Tibial nerve (tissue), 4 donors: Measurements from ENCODE around the gene PDCD4. TPM values are rescaled to one million over a fixed set of nuclear protein-coding genes. Genes with fewer than 3 reads are reported as not detected.

Experiments used
- DNase-seq, 2 donors: peaks; one replicate each; pipeline ENCODE4 v3.0.0-alpha.2; 2019; ENCODE audit warnings: low spot score in 2 of 2
- H3K27ac ChIP-seq, 4 donors: fragments of 200-600 bp; sonication (generic) in 3 of 4; one replicate each; pipeline ENCODE4 v1.5.1; 2017 to 2019; ENCODE audit warnings: mild to moderate bottlenecking in 1 of 4
- H3K27me3 ChIP-seq, 2 donors: fragments of 200-600 bp; sonication (generic) in 1 of 2; one replicate each; pipeline versions ENCODE4 v1.5.1 to v1.6.0; 2017 to 2019
- H3K36me3 ChIP-seq, 3 donors: fragments of 200-600 bp; sonication (generic); one replicate each; pipeline ENCODE4 v1.5.1; 2018 to 2019
- H3K4me1 ChIP-seq, 4 donors: fragments of 200-600 bp; sonication (generic) in 3 of 4; one replicate each; pipeline ENCODE4 v1.5.1; 2017 to 2019
- H3K4me3 ChIP-seq, 4 donors: fragments of 200-600 bp; sonication (generic) in 3 of 4; one replicate each; pipeline ENCODE4 v1.5.1; 2017 to 2019; ENCODE audit warnings: mild to moderate bottlenecking in 1 of 4, moderate library complexity in 1 of 4
- H3K9me3 ChIP-seq, 4 donors: fragments of 200-600 bp; sonication (generic) in 3 of 4; one replicate each; pipeline ENCODE4 v1.5.1; 2017 to 2019
- CTCF ChIP-seq, 5 experiments: fragments of 200-600 bp in 3 of 5; fragments of 450-650 bp in 2 of 5; sonication (generic) in 3 of 5; IDR thresholded peaks; one replicate each; pipeline ENCODE4 v1.5.1; 2016 to 2019; ENCODE audit warnings: antibody characterized with exemption in 5 of 5, mild to moderate bottlenecking in 3 of 5, moderate library complexity in 2 of 5
- EP300 ChIP-seq, 2 donors: sonication (generic); formaldehyde crosslinking; IDR thresholded peaks; one replicate each; pipeline ENCODE4 v1.6.1; 2017; ENCODE audit warnings: antibody characterized with exemption in 2 of 2, mild to moderate bottlenecking in 1 of 2
- POLR2A ChIP-seq, 2 donors: fragments of 450-650 bp; IDR thresholded peaks; one replicate each; pipeline ENCODE4 v1.6.1; 2017; ENCODE audit warnings: antibody characterized with exemption in 2 of 2, mild to moderate bottlenecking in 2 of 2, moderate library complexity in 2 of 2
- WGBS, 2 donors: methylation state at CpG; one replicate each; pipeline ENCODE4 v1.1.5; 2018; 5-methylcytosine and 5-hydroxymethylcytosine counted together
- total RNA-seq, 4 donors: library from RNA; depleted of rRNA; stranded (reverse); fragments of >200 nt; gene quantifications; one replicate each; pipeline ENCODE4 v1.1.0, GENCODE V29; 2016

The PDCD4 gene
- total RNA-seq, 4 donors from 2014 or later: 68.6 to 109 (median 82.7) TPM

- no peaks in the 10 kb centered on the region for H3K9me3 ChIP-seq
- H3K27ac ChIP-seq: peak overlapping the region in 2 of 4 donors; percentile 42 to 71
- 62 to 66% methylated on average over 7 of the region's 7 CpGs for WGBS, 2 donors
- TF ChIP-seq EP300 (IDR thresholded peaks at IDR 0.05) (no peak), POLR2A (IDR thresholded peaks at IDR 0.05) (no peak), CTCF (IDR thresholded peaks at IDR 0.05) (no peak)
- H3K4me3 ChIP-seq: no peak overlapping the region
- DNase-seq: no peak
- no peaks in the 10 kb centered on the region for H3K36me3 ChIP-seq
- peaks cover 0 to 40% (median 21%) of the 10 kb centered on the region in 4 donors for H3K4me1 ChIP-seq
- H3K27me3 ChIP-seq: no peaks in the 10 kb centered on the region
Measured at GRCh38 chr10:110842326-110842904, 29.3 kb upstream of the PDCD4 start.

GRCh38 chr10:110843031-110843430 is 28.7 kb upstream of the PDCD4 start:
- Histone ChIP-seq H3K4me3 (no peak overlapping the region), H3K27ac (peak overlapping the region in 1 of 4 donors; percentile 71), H3K9me3 (no peaks in the 10 kb centered on the region), H3K27me3 (no peaks in the 10 kb centered on the region), H3K36me3 (no peaks in the 10 kb centered on the region), H3K4me1 (peaks cover 0 to 37% (median 20%) of the 10 kb centered on the region in 4 donors)
- TF ChIP-seq CTCF (IDR thresholded peaks at IDR 0.05): no peak
- TF ChIP-seq EP300 (IDR thresholded peaks at IDR 0.05): no peak
- TF ChIP-seq POLR2A (IDR thresholded peaks at IDR 0.05): no peak
- 48 to 49% methylated on average over 2 of the region's 2 CpGs for WGBS, 2 donors
- DNase-seq: no peak

GRCh38 chr10:110843796-110844616 is 27.7 kb upstream of the PDCD4 start:
- Histone ChIP-seq H3K27ac (peak overlapping the region in 1 of 4 donors; percentile 71), H3K4me1 (peaks cover 0 to 37% (median 16%) of the 10 kb centered on the region in 4 donors), H3K4me3 (no peak overlapping the region), H3K27me3 (no peaks in the 10 kb centered on the region), H3K36me3 (no peaks in the 10 kb centered on the region), H3K9me3 (no peaks in the 10 kb centered on the region)
- TF ChIP-seq EP300 (IDR thresholded peaks at IDR 0.05): no peak
- TF ChIP-seq POLR2A (IDR thresholded peaks at IDR 0.05): no peak
- no peak for TF ChIP-seq CTCF (IDR thresholded peaks at IDR 0.05)
- no peak for DNase-seq
- 65 to 68% methylated on average over 8 of the region's 8 CpGs for WGBS, 2 donors

GRCh38 chr10:110844617-110844881 is 27.2 kb upstream of the PDCD4 start:
- Histone ChIP-seq H3K36me3 (no peaks in the 10 kb centered on the region), H3K4me3 (no peak overlapping the region), H3K4me1 (peaks cover 0 to 37% (median 16%) of the 10 kb centered on the region in 4 donors), H3K9me3 (no peaks in the 10 kb centered on the region), H3K27ac (peak overlapping the region in 1 of 4 donors; percentile 64), H3K27me3 (no peaks in the 10 kb centered on the region)
- DNase-seq: no peak
- 90 to 92% methylated on average over 4 of the region's 4 CpGs for WGBS, 2 donors
- no peak for TF ChIP-seq EP300 (IDR thresholded peaks at IDR 0.05)
- TF ChIP-seq POLR2A (IDR thresholded peaks at IDR 0.05): no peak
- TF ChIP-seq CTCF (IDR thresholded peaks at IDR 0.05): no peak

GRCh38 chr10:110845192-110845755 is 26.5 kb upstream of the PDCD4 start:
- WGBS, 2 donors: 79 to 93% methylated on average over 2 of the region's 2 CpGs
- no peak for DNase-seq

More at GRCh38 chr10:110845192-110845755, 26.5 kb upstream of the PDCD4 start:
- Histone ChIP-seq H3K4me3 (no peak overlapping the region), H3K4me1 (peaks cover 0 to 37% (median 12%) of the 10 kb centered on the region in 4 donors), H3K27me3 (no peaks in the 10 kb centered on the region), H3K9me3 (no peaks in the 10 kb centered on the region), H3K27ac (peak overlapping the region in 1 of 4 donors; percentile 64), H3K36me3 (no peaks in the 10 kb centered on the region)
- TF ChIP-seq CTCF (IDR thresholded peaks at IDR 0.05) (no peak), POLR2A (IDR thresholded peaks at IDR 0.05) (no peak), EP300 (IDR thresholded peaks at IDR 0.05) (no peak)
